ENCODE results near the gene PTMS.

- TF ChIP-seq CTCF (conservative IDR thresholded peaks at IDR 0.05) (no peak), EZH2 (IDR thresholded peaks at IDR 0.05; ENCODE audit: low read depth) (no peak)
Measured at GRCh38 chr12:6730169-6730568, 36.0 kb upstream of the PTMS start.

Data from PC-9 (cell line).